ENCODE results near the gene POLR2E. TPM values are rescaled to one million over a fixed set of nuclear protein-coding genes. Genes with fewer than 3 reads are reported as not detected.
A peak's percentile ranks its signal among the peaks of the same experiment; 100 is the strongest.

Gene POLR2E
- total RNA-seq, 3 donors from 2014 or later = 108 to 138 (median 133) TPM

- ATAC-seq (no peak), DNase-seq (no peak)
- H3K9me3 ChIP-seq = no peaks in the 10 kb centered on the region
- intact Hi-C loops (cut with DNase I, micrococcal nuclease) = loop anchor here in 1 of 2 donors (10.0 kb wide), 1 partner anchor 51 kb away; the partner anchor contains the start of gene SBNO2
- peaks cover 6% of the 10 kb centered on the region for H3K4me1 ChIP-seq (ENCODE audit: low read depth)
- TF ChIP-seq CTCF (IDR thresholded peaks at IDR 0.05) = no peak
- no peak overlapping the region for H3K4me3 ChIP-seq
- H3K36me3 ChIP-seq (ENCODE audit: low read depth) = peaks cover 19% of the 10 kb centered on the region
These were observed 28.9 kb upstream of the POLR2E start for GRCh38 chr19:1123885-1124677.

GRCh38 chr19:1123381-1123780 lies 28.2 kb upstream of the POLR2E start:
- H3K36me3 ChIP-seq (ENCODE audit: low read depth) = peaks cover 19% of the 10 kb centered on the region
- ATAC-seq (peak; percentile 2), DNase-seq (peak in 1 of 3 donors; percentile 57)
- peaks cover 6% of the 10 kb centered on the region for H3K4me1 ChIP-seq (ENCODE audit: low read depth)
- intact Hi-C loops (cut with DNase I, micrococcal nuclease) = loop anchor here in 1 of 2 donors (10.0 kb wide), 1 partner anchor 51 kb away; the partner anchor contains the start of gene SBNO2
- TF ChIP-seq CTCF (IDR thresholded peaks at IDR 0.05) = no peak
- no peaks in the 10 kb centered on the region for H3K9me3 ChIP-seq
- H3K4me3 ChIP-seq = no peak overlapping the region

DNA sequence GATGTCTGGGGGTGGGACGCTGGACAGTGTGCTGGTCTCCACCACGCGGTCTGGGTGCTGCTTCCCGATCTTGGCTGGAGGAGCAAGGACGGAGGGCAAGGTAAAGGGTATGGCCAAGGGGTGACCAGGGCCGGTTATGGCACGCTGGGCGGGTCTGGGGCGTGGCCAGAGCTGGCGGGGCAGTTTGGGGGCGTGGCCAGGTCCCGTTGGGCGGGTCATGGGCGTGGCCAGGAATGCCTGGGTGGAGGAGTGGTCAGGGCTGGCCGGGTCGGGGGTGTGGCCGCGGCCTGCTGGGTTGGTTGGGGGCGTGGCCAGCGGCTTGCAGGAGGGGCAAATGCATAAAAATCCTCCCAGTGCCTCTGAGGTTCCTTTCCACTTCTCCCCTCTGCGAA lies 27.8 kb upstream of the POLR2E start:
- DNase-seq (peak; percentile 78 to 92 (median 88)), ATAC-seq (peak; percentile 96)
- Histone ChIP-seq H3K36me3 (ENCODE audit: low read depth) (peaks cover 19% of the 10 kb centered on the region), H3K4me1 (ENCODE audit: low read depth) (peaks cover 2% of the 10 kb centered on the region), H3K9me3 (no peaks in the 10 kb centered on the region), H3K4me3 (no peak overlapping the region)
- TF ChIP-seq CTCF (IDR thresholded peaks at IDR 0.05) = no peak
- intact Hi-C loops (cut with DNase I, micrococcal nuclease) = loop anchor here in 1 of 2 donors (10.0 kb wide), 1 partner anchor 52 kb away; the partner anchor contains the start of gene SBNO2

- TF ChIP-seq CTCF (IDR thresholded peaks at IDR 0.05) = no peak
- intact Hi-C loops (cut with DNase I, micrococcal nuclease) = loop anchor here in 1 of 2 donors (10.0 kb wide), 1 partner anchor 53 kb away; the partner anchor contains the start of gene SBNO2
- H3K4me3 ChIP-seq = no peak overlapping the region
These were observed 27.1 kb upstream of the POLR2E start for GRCh38 chr19:1122021-1122971.

DNA sequence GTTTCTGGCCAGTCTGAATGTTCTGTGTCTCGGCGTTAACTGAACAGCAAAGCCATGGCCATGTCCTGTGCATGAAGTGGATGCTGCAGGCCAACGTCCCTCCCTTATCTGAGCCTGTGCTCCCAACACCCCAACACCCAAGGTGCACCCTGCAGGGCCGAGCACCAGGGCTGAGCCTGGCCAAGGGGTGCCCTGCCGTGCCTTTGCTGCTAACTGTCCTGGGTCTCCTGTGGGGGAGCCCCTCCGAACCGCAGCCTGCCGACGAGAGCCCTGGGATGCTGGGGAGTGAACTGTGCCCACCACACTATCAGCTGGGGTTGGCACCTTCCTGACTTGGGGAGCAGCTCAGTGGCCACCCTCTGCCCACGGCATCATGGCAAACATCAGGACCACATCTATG lies 26.2 kb upstream of the POLR2E start:
- intact Hi-C loops (cut with DNase I, micrococcal nuclease) = loop anchor here in 1 of 2 donors (10.0 kb wide), 1 partner anchor 53 kb away; the partner anchor contains the start of gene SBNO2
- Histone ChIP-seq H3K9me3 (no peaks in the 10 kb centered on the region), H3K4me3 (no peak overlapping the region), H3K36me3 (ENCODE audit: low read depth) (peaks cover 15% of the 10 kb centered on the region), H3K4me1 (ENCODE audit: low read depth) (peaks cover 2% of the 10 kb centered on the region)
- ATAC-seq (no peak), DNase-seq (no peak)
- no peak for TF ChIP-seq CTCF (IDR thresholded peaks at IDR 0.05)

More at GRCh38 chr19:1122021-1122971, 27.1 kb upstream of the POLR2E start:
- no peak for ATAC-seq
- no peak for DNase-seq
- no peaks in the 10 kb centered on the region for H3K9me3 ChIP-seq
- peaks cover 2% of the 10 kb centered on the region for H3K4me1 ChIP-seq (ENCODE audit: low read depth)
- peaks cover 19% of the 10 kb centered on the region for H3K36me3 ChIP-seq (ENCODE audit: low read depth)
